ENCODE measurements around the gene ATXN1.

ATXN1 gene

GRCh38 chr6:16301511-16301910, 459.7 kb downstream of the ATXN1 start:
- no peak for DNase-seq (ENCODE audit: low read depth in 1 of 2, low spot score in 1 of 2)

- DNase-seq (ENCODE audit: low read depth in 1 of 2, low spot score in 1 of 2), result no peak
Observed at GRCh38 chr6:16299861-16300260, 461.4 kb downstream of the ATXN1 start.

- no peak for DNase-seq (ENCODE audit: low read depth in 1 of 2, low spot score in 1 of 2)
Observed at GRCh38 chr6:16296061-16296670, 465.1 kb downstream of the ATXN1 start.

GRCh38 chr6:16295471-16295870, 465.8 kb downstream of the ATXN1 start:
- DNase-seq (ENCODE audit: low read depth in 1 of 2, low spot score in 1 of 2), result no peak

GRCh38 chr6:16295060-16295459, 466.2 kb downstream of the ATXN1 start:
- DNase-seq (ENCODE audit: low read depth in 1 of 2, low spot score in 1 of 2), result no peak

GRCh38 chr6:16294371-16294770, 466.9 kb downstream of the ATXN1 start:
- DNase-seq (ENCODE audit: low read depth in 1 of 2, low spot score in 1 of 2), result no peak

- DNase-seq (ENCODE audit: low read depth in 1 of 2, low spot score in 1 of 2), result no peak
Observed at GRCh38 chr6:16292942-16293341, 468.3 kb downstream of the ATXN1 start.

GRCh38 chr6:16292432-16292831, 468.8 kb downstream of the ATXN1 start:
- no peak for DNase-seq (ENCODE audit: low read depth in 1 of 2, low spot score in 1 of 2)

GRCh38 chr6:16291739-16292138, 469.5 kb downstream of the ATXN1 start:
- DNase-seq (ENCODE audit: low read depth in 1 of 2, low spot score in 1 of 2), result no peak

- no peak for DNase-seq (ENCODE audit: low read depth in 1 of 2, low spot score in 1 of 2)
Observed at GRCh38 chr6:16288163-16288562, 473.1 kb downstream of the ATXN1 start.

GRCh38 chr6:16286151-16286522, 475.1 kb downstream of the ATXN1 start:
- no peak for DNase-seq (ENCODE audit: low read depth in 1 of 2, low spot score in 1 of 2)

GRCh38 chr6:16285467-16286150, 475.7 kb downstream of the ATXN1 start:
- DNase-seq (ENCODE audit: low read depth in 1 of 2, low spot score in 1 of 2), result no peak

- no peak for DNase-seq (ENCODE audit: low read depth in 1 of 2, low spot score in 1 of 2)
Observed at GRCh38 chr6:16284472-16284871, 476.8 kb downstream of the ATXN1 start.

- DNase-seq (ENCODE audit: low read depth in 1 of 2, low spot score in 1 of 2), result no peak
Observed at GRCh38 chr6:16282370-16282769, 478.9 kb downstream of the ATXN1 start.

- no peak for DNase-seq (ENCODE audit: low read depth in 1 of 2, low spot score in 1 of 2)
Observed at GRCh38 chr6:16279243-16279642, 482.0 kb downstream of the ATXN1 start.

GRCh38 chr6:16278750-16279149, 482.5 kb downstream of the ATXN1 start:
- no peak for DNase-seq (ENCODE audit: low read depth in 1 of 2, low spot score in 1 of 2)

- no peak for DNase-seq (ENCODE audit: low read depth in 1 of 2, low spot score in 1 of 2)
Observed at GRCh38 chr6:16278048-16278724, 483.1 kb downstream of the ATXN1 start.

- no peak for DNase-seq (ENCODE audit: low read depth in 1 of 2, low spot score in 1 of 2)
Observed at GRCh38 chr6:16277101-16277981, 483.9 kb downstream of the ATXN1 start.

GRCh38 chr6:16274885-16275589, 486.2 kb downstream of the ATXN1 start:
- no peak for DNase-seq (ENCODE audit: low read depth in 1 of 2, low spot score in 1 of 2)

- DNase-seq (ENCODE audit: low read depth in 1 of 2, low spot score in 1 of 2), result no peak
Observed at GRCh38 chr6:16274483-16274882, 486.8 kb downstream of the ATXN1 start.

GRCh38 chr6:16273256-16273655, 488.0 kb downstream of the ATXN1 start:
- DNase-seq (ENCODE audit: low read depth in 1 of 2, low spot score in 1 of 2), result no peak

Data from activated CD4-positive, alpha-beta T cell treated with anti-CD3 and anti-CD28 coated beads, Interleukin-2, amount 50 U/mL, for 24 hours (primary cell).